ENCODE results near the gene SCARB2.

DNA sequence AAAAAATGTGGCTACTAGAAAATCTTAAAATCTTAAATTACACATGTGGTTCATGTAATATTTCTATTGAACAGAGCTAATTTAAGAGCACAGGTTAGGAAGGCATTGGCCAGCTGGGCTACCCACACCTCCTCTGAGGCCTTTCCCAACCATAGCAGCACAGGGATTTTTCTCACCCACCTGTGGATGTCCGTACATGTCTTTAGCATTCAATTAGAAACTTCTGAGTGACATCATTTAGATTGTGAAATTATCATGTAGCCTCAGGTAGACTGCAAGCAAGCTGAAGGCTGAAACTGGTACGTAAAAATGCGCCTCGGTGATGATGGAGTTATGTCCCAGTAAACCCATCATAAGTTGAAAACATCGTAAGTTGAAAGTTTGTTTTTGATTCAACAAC lies 31.2 kb downstream of the SCARB2 start:
- TF ChIP-seq CTCF (IDR thresholded peaks at IDR 0.05) (no peak), POLR2A (IDR thresholded peaks at IDR 0.05) (no peak)
